ENCODE results near the gene HSF4.

HSF4 gene

DNA sequence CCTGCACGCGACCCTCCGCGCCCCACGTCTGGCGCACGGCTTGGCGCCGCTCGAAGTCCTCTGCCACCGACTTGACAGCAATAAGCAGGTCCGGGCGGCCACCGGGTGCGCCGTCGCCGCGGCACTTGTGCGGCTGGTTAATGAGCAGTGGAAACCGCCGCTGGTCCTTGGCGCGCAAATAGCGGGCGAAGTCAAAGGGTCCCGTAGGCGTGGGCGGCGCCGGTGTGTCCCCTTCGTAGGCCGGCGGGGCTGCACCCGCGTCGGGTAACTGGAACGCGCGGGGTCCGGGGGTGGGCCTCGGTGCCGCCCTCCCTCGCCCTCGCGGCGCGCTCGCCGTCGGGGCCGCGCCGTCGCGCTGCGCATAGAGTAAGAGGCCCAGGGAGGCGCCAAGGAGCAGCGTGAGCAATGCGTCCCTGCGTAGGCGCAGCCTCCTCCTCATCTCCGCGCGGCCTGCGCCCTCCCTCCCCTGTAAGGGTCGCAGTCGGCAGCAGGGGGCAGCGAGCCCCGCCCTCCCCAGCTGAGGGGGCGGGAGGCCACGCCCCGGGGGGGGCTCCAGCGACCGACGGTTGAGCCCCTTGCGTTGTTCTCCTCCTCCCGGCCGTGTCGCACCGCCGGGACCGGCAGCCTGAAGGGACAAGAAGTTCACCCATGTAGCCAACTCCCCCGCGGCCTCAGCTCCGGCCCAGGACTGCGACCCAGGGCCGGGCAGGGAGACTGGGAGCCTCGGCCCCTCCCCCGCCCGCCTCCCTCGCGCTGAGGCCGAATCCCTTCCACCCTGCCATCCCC, 14.3 kb upstream of the HSF4 start:
- TF ChIP-seq, protein P1, sequence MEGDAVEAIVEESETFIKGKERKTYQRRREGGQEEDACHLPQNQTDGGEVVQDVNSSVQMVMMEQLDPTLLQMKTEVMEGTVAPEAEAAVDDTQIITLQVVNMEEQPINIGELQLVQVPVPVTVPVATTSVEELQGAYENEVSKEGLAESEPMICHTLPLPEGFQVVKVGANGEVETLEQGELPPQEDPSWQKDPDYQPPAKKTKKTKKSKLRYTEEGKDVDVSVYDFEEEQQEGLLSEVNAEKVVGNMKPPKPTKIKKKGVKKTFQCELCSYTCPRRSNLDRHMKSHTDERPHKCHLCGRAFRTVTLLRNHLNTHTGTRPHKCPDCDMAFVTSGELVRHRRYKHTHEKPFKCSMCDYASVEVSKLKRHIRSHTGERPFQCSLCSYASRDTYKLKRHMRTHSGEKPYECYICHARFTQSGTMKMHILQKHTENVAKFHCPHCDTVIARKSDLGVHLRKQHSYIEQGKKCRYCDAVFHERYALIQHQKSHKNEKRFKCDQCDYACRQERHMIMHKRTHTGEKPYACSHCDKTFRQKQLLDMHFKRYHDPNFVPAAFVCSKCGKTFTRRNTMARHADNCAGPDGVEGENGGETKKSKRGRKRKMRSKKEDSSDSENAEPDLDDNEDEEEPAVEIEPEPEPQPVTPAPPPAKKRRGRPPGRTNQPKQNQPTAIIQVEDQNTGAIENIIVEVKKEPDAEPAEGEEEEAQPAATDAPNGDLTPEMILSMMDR (IDR thresholded peaks at IDR 0.05; ENCODE audit: insufficient read depth, low read depth, low read length, missing control alignments): no peak
- H3K4me3 ChIP-seq (ENCODE audit: low read depth, low read length): peak overlapping the region; percentile 73
- peak; percentile 44 for DNase-seq (ENCODE audit: low read depth)

DNA sequence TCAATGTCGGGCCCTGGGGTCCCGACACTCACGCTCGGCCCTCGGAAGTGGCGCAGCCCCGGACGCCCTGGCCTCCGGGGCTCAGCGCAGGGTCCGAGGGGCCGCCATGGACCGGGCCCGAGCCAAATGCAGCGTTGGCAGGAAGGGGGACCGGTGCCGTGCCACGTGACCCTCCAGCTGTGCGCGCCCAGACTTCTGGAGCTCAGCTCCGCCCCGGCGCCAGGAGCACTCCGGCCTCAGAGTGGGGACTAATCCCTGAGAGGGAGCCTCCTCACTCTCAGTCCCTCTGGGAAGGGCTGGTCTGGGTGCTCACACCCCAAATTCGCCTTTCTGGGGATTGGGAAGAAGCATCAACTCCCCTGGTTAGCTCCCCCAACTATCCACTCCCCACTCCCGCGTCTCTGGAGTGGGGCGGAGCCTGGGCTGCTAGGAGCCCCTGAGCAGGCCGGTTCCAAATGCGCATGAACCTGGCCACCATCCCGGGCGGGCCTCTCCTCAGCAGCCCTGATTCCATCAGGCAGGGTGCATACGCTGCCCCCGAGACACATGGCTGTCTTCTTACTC, 13.6 kb upstream of the HSF4 start, which contains the start of gene B3GNT9:
B3GNT9 (minus strand) TSS at position 166 of the 564 bp plus-strand sequence. CDS start 513 bp downstream, outside the sequence.
- peak within 1 kb of the TSS; percentile 73 for H3K4me3 ChIP-seq (ENCODE audit: low read depth, low read length)
- DNase-seq (ENCODE audit: low read depth): peak; percentile 67
- TF ChIP-seq, protein P1 (IDR thresholded peaks at IDR 0.05; ENCODE audit: insufficient read depth, low read depth, low read length, missing control alignments): no peak

DNA sequence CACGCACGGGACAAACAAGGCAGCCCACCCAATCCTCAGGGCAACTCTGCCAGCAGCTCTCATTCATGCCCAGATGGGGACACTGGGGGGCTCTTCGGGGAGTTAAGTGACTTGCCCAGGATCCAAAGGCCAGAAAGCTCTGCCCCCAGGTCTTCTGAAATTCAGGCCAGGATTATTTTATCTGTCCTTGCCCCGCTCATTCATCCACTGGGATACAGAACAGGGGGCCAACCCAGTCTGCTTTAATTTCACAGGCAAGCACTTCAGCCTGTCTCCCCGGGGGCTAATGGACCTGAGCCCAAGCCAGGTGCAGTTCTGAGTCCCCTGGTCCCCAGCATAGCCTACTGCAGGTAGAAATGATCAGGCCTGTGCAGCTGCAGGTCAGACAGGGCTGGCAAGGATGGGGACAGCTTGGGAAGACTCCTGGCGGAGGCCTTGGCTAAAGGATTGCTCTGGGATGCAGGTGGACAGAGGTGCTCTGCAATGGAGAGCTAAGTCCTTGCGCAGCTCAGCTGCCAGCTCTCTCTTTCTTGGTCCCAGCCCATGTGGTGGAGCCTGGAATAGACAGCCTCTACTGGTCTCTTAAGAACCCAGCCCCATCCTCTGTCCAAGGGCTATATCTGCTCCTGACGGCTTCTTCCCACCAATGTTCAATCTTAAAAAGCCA, 13.0 kb upstream of the HSF4 start:
- DNase-seq (ENCODE audit: low read depth): no peak
- H3K4me3 ChIP-seq (ENCODE audit: low read depth, low read length): no peak overlapping the region
- TF ChIP-seq, protein P1 (IDR thresholded peaks at IDR 0.05; ENCODE audit: insufficient read depth, low read depth, low read length, missing control alignments): no peak

DNA sequence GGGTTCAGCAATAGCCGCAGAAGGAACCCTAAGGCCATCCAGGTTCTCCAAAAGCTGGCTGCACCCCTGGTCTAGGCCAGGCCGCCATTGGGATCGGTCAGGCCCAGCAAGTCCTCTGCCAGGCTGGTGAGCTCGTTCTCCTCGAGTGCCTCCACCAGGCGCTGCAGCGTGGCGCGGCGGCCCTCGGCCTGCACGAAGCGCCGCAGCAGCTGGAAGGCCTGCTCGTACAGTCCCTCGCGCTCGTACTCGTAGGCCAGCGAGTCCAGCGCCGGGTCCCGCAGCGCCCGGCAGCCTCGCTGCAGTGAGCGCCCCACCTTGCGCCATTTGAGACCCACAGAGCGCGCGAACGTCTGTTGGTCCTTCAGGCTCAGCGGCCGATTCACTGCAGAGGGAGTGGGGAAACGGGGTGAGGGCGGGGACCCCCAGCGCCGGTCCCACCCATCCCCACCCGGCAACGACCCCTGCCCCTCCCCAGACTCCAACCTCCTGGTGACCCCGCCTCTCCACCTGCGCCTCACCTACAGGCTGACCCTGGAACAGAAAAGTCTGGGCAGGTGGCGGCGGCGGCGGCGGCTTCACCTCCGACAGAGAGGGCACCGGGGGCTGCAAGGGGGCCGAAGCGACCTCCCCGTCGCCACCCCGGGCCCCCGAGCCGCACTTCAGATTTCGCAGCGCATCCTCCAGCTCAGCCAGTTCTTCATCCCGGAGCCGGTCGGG, 9.8 kb upstream of the HSF4 start:
- no peak overlapping the region for H3K4me3 ChIP-seq (ENCODE audit: low read depth, low read length)
- TF ChIP-seq, protein P1 (IDR thresholded peaks at IDR 0.05; ENCODE audit: insufficient read depth, low read depth, low read length, missing control alignments): no peak
- DNase-seq (ENCODE audit: low read depth): no peak

DNA sequence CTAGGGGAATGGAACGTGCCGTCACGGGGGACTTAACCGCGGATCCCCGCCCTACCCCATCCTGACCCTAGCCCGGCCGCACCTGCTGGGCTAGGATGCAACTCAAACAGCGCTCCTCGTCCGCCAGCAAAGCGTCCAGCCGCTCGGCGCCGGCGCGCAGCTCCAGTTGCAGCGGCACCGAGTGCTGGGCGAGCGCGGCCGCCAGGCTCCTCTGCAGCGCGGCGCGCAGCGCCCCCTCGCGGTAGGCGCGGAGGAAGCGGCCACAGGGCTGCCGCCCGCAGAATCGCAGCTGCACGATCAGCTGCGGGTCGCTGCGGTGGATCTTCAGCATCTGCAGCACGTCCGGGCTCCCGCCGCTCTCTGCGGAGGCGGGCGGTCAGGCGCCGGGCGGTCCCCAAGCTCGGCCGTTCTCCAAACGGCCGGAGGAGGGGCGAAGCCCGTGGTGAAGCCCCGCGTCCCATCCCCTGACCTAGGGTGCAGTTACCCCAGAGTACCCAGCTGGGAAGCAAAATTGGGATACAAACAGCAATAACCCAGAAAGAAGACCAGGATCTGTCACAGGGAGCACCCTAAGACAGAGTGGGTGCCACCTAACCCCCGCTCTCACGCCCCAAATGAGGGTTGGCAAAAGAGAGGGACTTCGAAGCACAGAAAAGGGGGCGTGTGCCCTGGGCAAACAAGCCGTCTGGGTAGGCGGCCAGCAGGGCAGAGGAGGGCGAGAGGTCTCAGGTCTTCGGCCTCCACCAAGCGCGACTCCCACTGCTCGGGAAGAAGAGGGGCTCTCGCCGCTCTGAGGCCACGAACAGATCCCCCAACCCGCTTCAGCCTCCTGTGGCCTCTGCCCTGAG, 9.0 kb upstream of the HSF4 start:
- TF ChIP-seq, protein P1 (IDR thresholded peaks at IDR 0.05; ENCODE audit: insufficient read depth, low read depth, low read length, missing control alignments): peak; percentile 90
- no peak overlapping the region for H3K4me3 ChIP-seq (ENCODE audit: low read depth, low read length)
- DNase-seq (ENCODE audit: low read depth): peak; percentile 84
